Smooth muscle cell (in vitro differentiated cells): ENCODE measurements around the gene TMPRSS11D. TPM values are rescaled to one million over a fixed set of nuclear protein-coding genes. Genes with fewer than 3 reads are reported as not detected.
A peak's percentile ranks its signal among the peaks of the same experiment; 100 is the strongest.

ENCODE experiments used
- DNase-seq: peaks from one replicate; lab custom pipeline; 2025; ENCODE audit not compliant: unreplicated experiment; lab: John Stamatoyannopoulos, UW
- H2AFZ ChIP-seq: fragments of 200-600 bp; sonication (generic); 2 replicates; pipeline ENCODE4 v1.6.0; 2016; ENCODE audit warnings: antibody characterized with exemption, low read depth, mild to moderate bottlenecking
- H3F3A ChIP-seq: fragments of 200-600 bp; sonication (generic); 2 replicates; pipeline ENCODE4 v1.6.0; 2017; ENCODE audit warnings: antibody characterized with exemption, low read depth
- H3K27ac ChIP-seq: fragments of 200-600 bp; sonication (generic); 2 replicates; pipeline ENCODE4 v1.5.1; 2016; ENCODE audit warnings: low read depth, mild to moderate bottlenecking
- H3K27me3 ChIP-seq: fragments of 200-600 bp; sonication (generic); 2 replicates; pipeline ENCODE4 v1.6.1; 2016; ENCODE audit warnings: low read depth, mild to moderate bottlenecking
- H3K36me3 ChIP-seq: fragments of 200-600 bp; sonication (generic); 2 replicates; pipeline ENCODE4 v1.5.1; 2016; ENCODE audit warnings: low read depth
- H3K4me1 ChIP-seq: fragments of 200-600 bp; sonication (generic); 2 replicates; pipeline ENCODE4 v1.5.1; 2016; ENCODE audit warnings: low read depth
- H3K4me2 ChIP-seq: fragments of 200-600 bp; sonication (generic); 2 replicates; pipeline ENCODE4 v1.6.0; 2016; ENCODE audit warnings: mild to moderate bottlenecking
- H3K4me3 ChIP-seq: fragments of 200-600 bp; sonication (generic); 2 replicates; pipeline ENCODE4 v1.5.1; 2016; ENCODE audit warnings: mild to moderate bottlenecking
- H3K79me2 ChIP-seq: fragments of 200-600 bp; sonication (generic); 2 replicates; pipeline ENCODE4 v1.6.0; 2016; ENCODE audit warnings: low read depth, mild to moderate bottlenecking
- H3K9ac ChIP-seq: fragments of 200-600 bp; sonication (generic); 2 replicates; pipeline ENCODE4 v1.6.0; 2016; ENCODE audit warnings: low read depth
- H3K9me3 ChIP-seq: fragments of 200-600 bp; sonication (generic); replicated peaks from 2 replicates; pipeline ENCODE4 v1.5.1; 2016; ENCODE audit warnings: low read depth
- H4K20me1 ChIP-seq: fragments of 200-600 bp; sonication (generic); 2 replicates; pipeline ENCODE4 v1.6.0; 2016; ENCODE audit warnings: low read depth
- WGBS: methylation state at CpG from one replicate; pipeline ENCODE4 v1.1.7; 2016; ENCODE audit warnings: low lambda C conversion rate; 5-methylcytosine and 5-hydroxymethylcytosine counted together
- polyA plus RNA-seq: library from polyadenylated mRNA; unstranded; fragments of >200 nt; fragmentation: Nextera tagmentation; extraction: Ambion mirVana; gene quantifications from 2 replicates; pipeline ENCODE4 v1.2.1, GENCODE V29; 2016
- total RNA-seq: library from RNA; depleted of rRNA; stranded (reverse); fragments of >200 nt; gene quantifications from 2 replicates; pipeline ENCODE4 v1.2.3, GENCODE V29; 2014
- TF ChIP-seq, protein P1 (sequence below): fragments of 200-600 bp; sonication (generic); IDR thresholded peaks from 2 replicates; pipeline ENCODE4 v1.5.1; 2017; ENCODE audit warnings: borderline replicate concordance, mild to moderate bottlenecking, antibody characterized with exemption; ENCODE audit not compliant: insufficient read depth, poor library complexity, severe bottlenecking

TMPRSS11D gene, protein sequence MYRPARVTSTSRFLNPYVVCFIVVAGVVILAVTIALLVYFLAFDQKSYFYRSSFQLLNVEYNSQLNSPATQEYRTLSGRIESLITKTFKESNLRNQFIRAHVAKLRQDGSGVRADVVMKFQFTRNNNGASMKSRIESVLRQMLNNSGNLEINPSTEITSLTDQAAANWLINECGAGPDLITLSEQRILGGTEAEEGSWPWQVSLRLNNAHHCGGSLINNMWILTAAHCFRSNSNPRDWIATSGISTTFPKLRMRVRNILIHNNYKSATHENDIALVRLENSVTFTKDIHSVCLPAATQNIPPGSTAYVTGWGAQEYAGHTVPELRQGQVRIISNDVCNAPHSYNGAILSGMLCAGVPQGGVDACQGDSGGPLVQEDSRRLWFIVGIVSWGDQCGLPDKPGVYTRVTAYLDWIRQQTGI
- total RNA-seq (0.18 TPM in 1 of 2 replicates, not detected in the other), polyA plus RNA-seq (not detected in 2 replicates)

DNA sequence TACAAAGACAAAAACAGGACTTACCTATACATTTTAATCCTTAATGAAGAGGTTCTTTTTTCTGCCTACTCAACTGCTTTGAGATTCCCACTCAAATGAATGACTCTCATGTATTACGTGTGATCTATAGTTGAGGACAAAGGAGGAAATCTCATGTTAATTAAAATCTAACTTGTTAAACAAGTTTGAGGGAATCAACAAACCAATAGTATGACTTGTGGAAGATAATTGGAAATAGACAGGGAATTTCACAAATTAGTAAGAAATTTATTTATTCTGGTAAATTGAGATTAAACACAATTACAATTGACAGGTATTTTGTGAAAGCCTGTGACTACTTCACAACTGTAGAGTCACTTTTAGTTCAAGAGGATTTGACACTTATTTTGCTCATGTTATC lies at the start of gene TMPRSS11D:
TMPRSS11D (minus strand) TSS at position 101 of the 400 bp plus-strand sequence; CDS start at position 32, 69 bp downstream.
- Histone ChIP-seq H3F3A (peaks cover 3% of the 10 kb centered on the region), H4K20me1 (no peaks in the 10 kb centered on the region), H3K9ac (no peak within 1 kb of the TSS), H3K36me3 (no peaks in the 10 kb centered on the region), H3K4me1 (peaks cover 12% of the 10 kb centered on the region), H3K27me3 (no peaks in the 10 kb centered on the region), H3K9me3 (no peaks in the 10 kb centered on the region), H3K4me2 (no peak within 1 kb of the TSS), H3K4me3 (no peak within 1 kb of the TSS), H3K27ac (peak within 1 kb of the TSS; percentile 94), H3K79me2 (no peaks in the 10 kb centered on the region), H2AFZ (peak within 1 kb of the TSS; percentile 87)
- TF ChIP-seq, protein P1, sequence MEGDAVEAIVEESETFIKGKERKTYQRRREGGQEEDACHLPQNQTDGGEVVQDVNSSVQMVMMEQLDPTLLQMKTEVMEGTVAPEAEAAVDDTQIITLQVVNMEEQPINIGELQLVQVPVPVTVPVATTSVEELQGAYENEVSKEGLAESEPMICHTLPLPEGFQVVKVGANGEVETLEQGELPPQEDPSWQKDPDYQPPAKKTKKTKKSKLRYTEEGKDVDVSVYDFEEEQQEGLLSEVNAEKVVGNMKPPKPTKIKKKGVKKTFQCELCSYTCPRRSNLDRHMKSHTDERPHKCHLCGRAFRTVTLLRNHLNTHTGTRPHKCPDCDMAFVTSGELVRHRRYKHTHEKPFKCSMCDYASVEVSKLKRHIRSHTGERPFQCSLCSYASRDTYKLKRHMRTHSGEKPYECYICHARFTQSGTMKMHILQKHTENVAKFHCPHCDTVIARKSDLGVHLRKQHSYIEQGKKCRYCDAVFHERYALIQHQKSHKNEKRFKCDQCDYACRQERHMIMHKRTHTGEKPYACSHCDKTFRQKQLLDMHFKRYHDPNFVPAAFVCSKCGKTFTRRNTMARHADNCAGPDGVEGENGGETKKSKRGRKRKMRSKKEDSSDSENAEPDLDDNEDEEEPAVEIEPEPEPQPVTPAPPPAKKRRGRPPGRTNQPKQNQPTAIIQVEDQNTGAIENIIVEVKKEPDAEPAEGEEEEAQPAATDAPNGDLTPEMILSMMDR: no peak
- no peak for DNase-seq
- 94% methylated on average over 1 of the region's 1 CpG for WGBS

DNA sequence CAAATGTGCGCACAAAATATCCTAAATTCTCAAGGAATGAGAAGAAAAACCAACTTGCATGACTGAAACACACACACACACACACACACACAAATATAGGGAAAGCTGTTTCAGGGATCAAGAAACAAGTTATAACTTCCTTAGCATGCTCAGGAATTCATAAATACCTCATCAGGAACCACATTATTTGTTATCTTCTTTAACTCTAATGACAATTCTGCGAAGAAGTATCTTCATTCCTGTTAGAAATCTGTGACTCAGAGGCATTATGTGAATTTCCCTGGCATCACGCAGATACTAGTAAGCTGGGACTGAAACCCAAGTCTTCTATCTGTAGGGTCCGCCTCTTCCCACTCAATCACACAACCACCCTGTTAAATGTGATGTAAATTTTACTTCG lies 49.2 kb upstream of the TMPRSS11D start:
- DNase-seq: no peak
- Histone ChIP-seq H3K4me3 (no peak overlapping the region), H3K27me3 (no peaks in the 10 kb centered on the region), H3K27ac (no peak overlapping the region), H4K20me1 (no peaks in the 10 kb centered on the region), H3K4me2 (no peak overlapping the region), H3K36me3 (no peaks in the 10 kb centered on the region), H2AFZ (no peak overlapping the region), H3K79me2 (no peaks in the 10 kb centered on the region), H3K9me3 (peaks cover 2% of the 10 kb centered on the region), H3K4me1 (no peaks in the 10 kb centered on the region), H3K9ac (no peak overlapping the region), H3F3A (no peaks in the 10 kb centered on the region)
- 71% methylated on average over 5 of the region's 5 CpGs for WGBS
- TF ChIP-seq, protein P1: no peak

DNA sequence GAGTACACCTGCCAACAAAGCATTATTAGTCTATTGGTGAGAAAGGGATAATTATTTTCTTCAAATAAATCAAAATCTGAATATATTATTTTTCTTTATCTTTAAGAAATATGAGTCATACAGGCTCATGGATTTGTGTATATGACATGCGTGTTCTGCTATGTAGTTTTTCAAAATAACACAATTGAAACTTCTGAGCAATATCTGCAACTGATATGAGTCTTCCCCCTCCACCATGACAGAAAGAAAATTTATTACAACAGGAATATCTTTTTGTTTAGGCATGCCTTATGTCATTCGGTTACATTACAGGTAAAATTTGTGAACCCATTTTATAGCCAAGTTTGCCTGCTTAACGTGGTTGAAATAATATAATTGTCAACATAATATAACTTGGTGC lies 47.5 kb upstream of the TMPRSS11D start:
- H3K27me3 ChIP-seq: no peaks in the 10 kb centered on the region
- no peak for DNase-seq
- H3K4me3 ChIP-seq: no peak overlapping the region
- H3K9me3 ChIP-seq: no peaks in the 10 kb centered on the region
- TF ChIP-seq, protein P1: no peak
- H3K9ac ChIP-seq: no peak overlapping the region
- no peaks in the 10 kb centered on the region for H3F3A ChIP-seq
- no peak overlapping the region for H2AFZ ChIP-seq
- no peak overlapping the region for H3K4me2 ChIP-seq
- H3K79me2 ChIP-seq: no peaks in the 10 kb centered on the region
- H4K20me1 ChIP-seq: no peaks in the 10 kb centered on the region
- no peaks in the 10 kb centered on the region for H3K36me3 ChIP-seq
- 89% methylated on average over 3 of the region's 3 CpGs for WGBS
- H3K4me1 ChIP-seq: no peaks in the 10 kb centered on the region
- H3K27ac ChIP-seq: no peak overlapping the region
